H1 (cell line): ENCODE results near the gene NCOA5. TPM values are rescaled to one million over a fixed set of nuclear protein-coding genes. Genes with fewer than 3 reads are reported as not detected.

ENCODE experiments used
- EZH2 ChIP-seq: fragments of 200-600 bp; sonication (generic); IDR thresholded peaks from 2 replicates; pipeline ENCODE4 v1.7.1; 2012; ENCODE audit warnings: low read depth, mild to moderate bottlenecking, moderate library complexity, low read length, inconsistent platforms; ENCODE audit not compliant: severe bottlenecking
- NRF1 ChIP-seq: IDR thresholded peaks from 2 replicates; pipeline ENCODE4 v1.6.1; 2011; ENCODE audit warnings: mild to moderate bottlenecking, low read depth, low read length, improper control_type of control experiment
- PHF8 ChIP-seq: fragments of 200-600 bp; sonication (generic); conservative IDR thresholded peaks from 2 replicates; pipeline ENCODE4 v1.7.1; 2012; ENCODE audit warnings: low read depth, mild to moderate bottlenecking, inconsistent platforms, low read length, moderate library complexity
- TEAD4 ChIP-seq: IDR thresholded peaks from 2 replicates; pipeline ENCODE4 v1.6.1; 2012; ENCODE audit warnings: low read depth, low read length, inconsistent platforms, mixed read lengths
- polyA plus RNA-seq, 7 experiments: library from polyadenylated mRNA; depleted of rRNA in 3 of 7; stranded (reverse) in 5 of 7; unstranded in 2 of 7; fragments of >200 nt in 5 of 7; fragments of 200-250 nt in 2 of 7; gene quantifications; 1 replicate in 5 of 7; 2 replicates in 1 of 7; 4 replicates in 1 of 7; pipeline versions ENCODE4 v1.2.1 to v1.2.3, GENCODE V29; 2011 to 2013; ENCODE audit warnings: missing spikeins in 2 of 7, mixed read lengths in 2 of 7
- total RNA-seq: library from RNA; stranded (reverse); fragmentation: NEBNext Ultra II Directional; extraction: Animal tissue kit (Norgen Biotek cat#: 25700); gene quantifications from 2 replicates; pipeline ENCODE4 v1.2.1, GENCODE V29; 2021
- TF ChIP-seq, protein P1 (sequence below): fragments of 300-600 bp; sonication (generic); IDR thresholded peaks from 2 replicates; pipeline ENCODE4 v1.7.1; 2012; ENCODE audit warnings: low read length, moderate library complexity, mild to moderate bottlenecking, inconsistent platforms; ENCODE audit not compliant: insufficient replicate concordance
- TF ChIP-seq, protein P2 (sequence below): IDR thresholded peaks from 2 replicates; pipeline ENCODE4 v1.6.1; 2012; ENCODE audit warnings: low read length, inconsistent platforms

Gene NCOA5
- total and polyA plus RNA-seq, 2 of the 8 experiments (the other 6 are each of a cell fraction or from before 2014, with no cell fraction given): 20.4 to 29.0 TPM

GRCh38 chr20:46017272-46017671 is 72.5 kb downstream of the NCOA5 start (continued):
- TF ChIP-seq, protein P1, sequence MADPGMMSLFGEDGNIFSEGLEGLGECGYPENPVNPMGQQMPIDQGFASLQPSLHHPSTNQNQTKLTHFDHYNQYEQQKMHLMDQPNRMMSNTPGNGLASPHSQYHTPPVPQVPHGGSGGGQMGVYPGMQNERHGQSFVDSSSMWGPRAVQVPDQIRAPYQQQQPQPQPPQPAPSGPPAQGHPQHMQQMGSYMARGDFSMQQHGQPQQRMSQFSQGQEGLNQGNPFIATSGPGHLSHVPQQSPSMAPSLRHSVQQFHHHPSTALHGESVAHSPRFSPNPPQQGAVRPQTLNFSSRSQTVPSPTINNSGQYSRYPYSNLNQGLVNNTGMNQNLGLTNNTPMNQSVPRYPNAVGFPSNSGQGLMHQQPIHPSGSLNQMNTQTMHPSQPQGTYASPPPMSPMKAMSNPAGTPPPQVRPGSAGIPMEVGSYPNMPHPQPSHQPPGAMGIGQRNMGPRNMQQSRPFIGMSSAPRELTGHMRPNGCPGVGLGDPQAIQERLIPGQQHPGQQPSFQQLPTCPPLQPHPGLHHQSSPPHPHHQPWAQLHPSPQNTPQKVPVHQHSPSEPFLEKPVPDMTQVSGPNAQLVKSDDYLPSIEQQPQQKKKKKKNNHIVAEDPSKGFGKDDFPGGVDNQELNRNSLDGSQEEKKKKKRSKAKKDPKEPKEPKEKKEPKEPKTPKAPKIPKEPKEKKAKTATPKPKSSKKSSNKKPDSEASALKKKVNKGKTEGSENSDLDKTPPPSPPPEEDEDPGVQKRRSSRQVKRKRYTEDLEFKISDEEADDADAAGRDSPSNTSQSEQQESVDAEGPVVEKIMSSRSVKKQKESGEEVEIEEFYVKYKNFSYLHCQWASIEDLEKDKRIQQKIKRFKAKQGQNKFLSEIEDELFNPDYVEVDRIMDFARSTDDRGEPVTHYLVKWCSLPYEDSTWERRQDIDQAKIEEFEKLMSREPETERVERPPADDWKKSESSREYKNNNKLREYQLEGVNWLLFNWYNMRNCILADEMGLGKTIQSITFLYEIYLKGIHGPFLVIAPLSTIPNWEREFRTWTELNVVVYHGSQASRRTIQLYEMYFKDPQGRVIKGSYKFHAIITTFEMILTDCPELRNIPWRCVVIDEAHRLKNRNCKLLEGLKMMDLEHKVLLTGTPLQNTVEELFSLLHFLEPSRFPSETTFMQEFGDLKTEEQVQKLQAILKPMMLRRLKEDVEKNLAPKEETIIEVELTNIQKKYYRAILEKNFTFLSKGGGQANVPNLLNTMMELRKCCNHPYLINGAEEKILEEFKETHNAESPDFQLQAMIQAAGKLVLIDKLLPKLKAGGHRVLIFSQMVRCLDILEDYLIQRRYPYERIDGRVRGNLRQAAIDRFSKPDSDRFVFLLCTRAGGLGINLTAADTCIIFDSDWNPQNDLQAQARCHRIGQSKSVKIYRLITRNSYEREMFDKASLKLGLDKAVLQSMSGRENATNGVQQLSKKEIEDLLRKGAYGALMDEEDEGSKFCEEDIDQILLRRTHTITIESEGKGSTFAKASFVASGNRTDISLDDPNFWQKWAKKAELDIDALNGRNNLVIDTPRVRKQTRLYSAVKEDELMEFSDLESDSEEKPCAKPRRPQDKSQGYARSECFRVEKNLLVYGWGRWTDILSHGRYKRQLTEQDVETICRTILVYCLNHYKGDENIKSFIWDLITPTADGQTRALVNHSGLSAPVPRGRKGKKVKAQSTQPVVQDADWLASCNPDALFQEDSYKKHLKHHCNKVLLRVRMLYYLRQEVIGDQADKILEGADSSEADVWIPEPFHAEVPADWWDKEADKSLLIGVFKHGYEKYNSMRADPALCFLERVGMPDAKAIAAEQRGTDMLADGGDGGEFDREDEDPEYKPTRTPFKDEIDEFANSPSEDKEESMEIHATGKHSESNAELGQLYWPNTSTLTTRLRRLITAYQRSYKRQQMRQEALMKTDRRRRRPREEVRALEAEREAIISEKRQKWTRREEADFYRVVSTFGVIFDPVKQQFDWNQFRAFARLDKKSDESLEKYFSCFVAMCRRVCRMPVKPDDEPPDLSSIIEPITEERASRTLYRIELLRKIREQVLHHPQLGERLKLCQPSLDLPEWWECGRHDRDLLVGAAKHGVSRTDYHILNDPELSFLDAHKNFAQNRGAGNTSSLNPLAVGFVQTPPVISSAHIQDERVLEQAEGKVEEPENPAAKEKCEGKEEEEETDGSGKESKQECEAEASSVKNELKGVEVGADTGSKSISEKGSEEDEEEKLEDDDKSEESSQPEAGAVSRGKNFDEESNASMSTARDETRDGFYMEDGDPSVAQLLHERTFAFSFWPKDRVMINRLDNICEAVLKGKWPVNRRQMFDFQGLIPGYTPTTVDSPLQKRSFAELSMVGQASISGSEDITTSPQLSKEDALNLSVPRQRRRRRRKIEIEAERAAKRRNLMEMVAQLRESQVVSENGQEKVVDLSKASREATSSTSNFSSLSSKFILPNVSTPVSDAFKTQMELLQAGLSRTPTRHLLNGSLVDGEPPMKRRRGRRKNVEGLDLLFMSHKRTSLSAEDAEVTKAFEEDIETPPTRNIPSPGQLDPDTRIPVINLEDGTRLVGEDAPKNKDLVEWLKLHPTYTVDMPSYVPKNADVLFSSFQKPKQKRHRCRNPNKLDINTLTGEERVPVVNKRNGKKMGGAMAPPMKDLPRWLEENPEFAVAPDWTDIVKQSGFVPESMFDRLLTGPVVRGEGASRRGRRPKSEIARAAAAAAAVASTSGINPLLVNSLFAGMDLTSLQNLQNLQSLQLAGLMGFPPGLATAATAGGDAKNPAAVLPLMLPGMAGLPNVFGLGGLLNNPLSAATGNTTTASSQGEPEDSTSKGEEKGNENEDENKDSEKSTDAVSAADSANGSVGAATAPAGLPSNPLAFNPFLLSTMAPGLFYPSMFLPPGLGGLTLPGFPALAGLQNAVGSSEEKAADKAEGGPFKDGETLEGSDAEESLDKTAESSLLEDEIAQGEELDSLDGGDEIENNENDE: no peak
- TF ChIP-seq, protein P2, sequence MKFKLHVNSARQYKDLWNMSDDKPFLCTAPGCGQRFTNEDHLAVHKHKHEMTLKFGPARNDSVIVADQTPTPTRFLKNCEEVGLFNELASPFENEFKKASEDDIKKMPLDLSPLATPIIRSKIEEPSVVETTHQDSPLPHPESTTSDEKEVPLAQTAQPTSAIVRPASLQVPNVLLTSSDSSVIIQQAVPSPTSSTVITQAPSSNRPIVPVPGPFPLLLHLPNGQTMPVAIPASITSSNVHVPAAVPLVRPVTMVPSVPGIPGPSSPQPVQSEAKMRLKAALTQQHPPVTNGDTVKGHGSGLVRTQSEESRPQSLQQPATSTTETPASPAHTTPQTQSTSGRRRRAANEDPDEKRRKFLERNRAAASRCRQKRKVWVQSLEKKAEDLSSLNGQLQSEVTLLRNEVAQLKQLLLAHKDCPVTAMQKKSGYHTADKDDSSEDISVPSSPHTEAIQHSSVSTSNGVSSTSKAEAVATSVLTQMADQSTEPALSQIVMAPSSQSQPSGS: no peak
- no peak for TF ChIP-seq TEAD4
- no peak for TF ChIP-seq PHF8
- no peak for TF ChIP-seq NRF1
- no peak for TF ChIP-seq EZH2
